CD4-positive, alpha-beta T cell treated with Interleukin-15 for 1 hour (primary cell): ENCODE measurements around the gene CDHR5.

Experiments
- DNase-seq: peaks from one replicate; pipeline ENCODE4 v3.0.0-alpha.2; 2020

Gene CDHR5

DNA sequence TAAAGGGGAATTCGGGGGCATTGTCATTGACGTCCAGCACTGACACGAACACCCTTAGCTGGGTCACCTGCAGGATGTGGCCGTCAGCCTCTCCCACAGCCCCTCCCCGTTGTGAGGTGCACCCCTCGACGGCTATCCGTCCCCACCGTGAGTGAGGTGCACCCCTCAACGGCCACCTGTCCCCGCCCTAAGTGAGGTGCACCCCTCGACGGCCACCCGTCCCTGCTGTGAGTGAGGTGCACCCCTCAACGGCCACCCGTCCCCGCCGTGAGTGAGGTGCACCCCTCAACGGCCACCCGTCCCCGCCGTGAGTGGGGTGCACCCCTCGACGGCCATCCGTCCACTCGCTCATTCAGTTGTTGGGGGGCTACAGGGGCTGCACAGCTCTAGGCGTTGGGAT, 2.9 kb downstream of the CDHR5 start:
- DNase-seq, result no peak

DNA sequence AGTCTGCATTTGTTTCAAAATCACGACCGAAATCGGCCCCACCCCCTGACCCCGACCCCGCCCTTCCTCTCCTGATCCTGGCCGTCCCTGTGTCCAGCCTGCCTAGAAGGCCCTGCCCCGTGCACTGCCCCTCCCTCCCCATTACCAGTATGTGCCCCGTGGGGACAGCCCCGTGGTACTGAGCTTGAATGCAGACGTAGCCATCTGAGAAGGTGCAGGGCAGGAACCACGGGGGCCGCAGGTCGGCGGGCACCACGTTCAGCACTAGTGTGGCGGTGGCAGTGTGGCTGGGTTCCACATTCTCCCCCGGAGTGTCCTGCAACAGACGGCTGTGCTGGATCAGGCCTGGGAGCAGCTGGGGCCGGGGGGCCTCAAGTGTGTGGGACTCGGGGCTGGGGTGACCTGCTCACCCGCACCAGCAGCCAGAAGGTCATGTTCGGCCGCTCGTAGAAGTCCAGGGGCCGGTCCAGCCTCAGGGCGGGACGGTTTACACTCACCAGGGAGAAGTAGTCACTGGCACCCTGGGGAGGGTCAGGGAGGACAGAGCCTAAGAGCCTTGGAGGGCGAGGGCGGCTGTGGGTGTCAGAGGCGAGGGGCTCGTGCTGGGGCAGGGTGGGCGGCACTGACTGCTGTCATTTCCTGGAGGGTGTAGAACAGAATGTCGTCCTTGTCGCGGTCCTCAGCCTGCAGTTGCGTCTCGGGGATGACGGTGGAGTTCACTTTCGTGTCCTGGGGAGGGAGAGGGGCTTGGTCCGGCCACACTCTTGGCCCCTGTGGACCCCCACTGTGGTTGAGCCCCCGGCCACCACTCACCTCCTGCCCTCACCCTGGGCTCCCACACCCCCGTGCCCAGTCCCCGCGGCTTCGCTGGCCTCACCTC, 3.6 kb downstream of the CDHR5 start:
- no peak for DNase-seq

DNA sequence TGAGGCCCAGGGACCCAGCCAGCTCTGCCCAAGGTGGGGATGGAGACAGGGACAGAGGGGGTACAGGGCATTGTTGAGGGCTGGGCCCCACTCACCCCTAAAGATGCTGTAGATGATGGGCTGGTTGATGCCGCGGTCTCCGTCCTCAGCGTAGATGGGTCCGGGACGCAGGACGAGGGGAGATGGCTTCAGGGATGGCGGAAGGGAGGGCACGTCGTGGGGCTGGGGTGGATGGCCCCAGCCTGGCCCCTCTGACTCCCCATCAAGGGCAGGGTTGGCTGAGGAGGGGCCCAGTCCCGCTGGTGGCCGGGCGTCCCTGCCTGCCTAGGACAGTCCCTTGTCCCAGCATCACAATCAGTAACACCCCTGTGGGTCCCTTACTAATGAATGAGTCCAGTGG, 4.6 kb downstream of the CDHR5 start:
- no peak for DNase-seq

DNA sequence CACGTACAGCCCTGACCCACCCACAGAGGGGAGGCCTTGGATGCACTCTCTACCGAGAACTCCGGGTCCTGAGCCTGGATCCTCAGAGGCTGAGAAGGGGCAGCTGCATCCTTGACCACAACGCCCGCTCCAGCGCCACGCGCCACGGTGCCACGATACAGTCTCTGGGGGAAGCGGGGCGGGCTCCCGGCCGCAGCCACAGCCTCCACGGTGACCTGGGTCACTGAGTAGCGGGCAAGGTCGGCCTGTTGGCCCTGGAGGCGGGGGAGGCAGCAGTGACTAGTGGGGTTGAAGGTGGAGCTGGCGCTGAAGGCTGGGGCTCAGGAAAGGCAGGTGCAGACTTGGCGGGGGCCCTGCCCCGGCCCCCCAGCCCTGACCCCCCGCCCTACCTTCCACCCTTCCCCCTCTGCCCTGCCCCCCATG, 5.1 kb downstream of the CDHR5 start:
- DNase-seq, result no peak

DNA sequence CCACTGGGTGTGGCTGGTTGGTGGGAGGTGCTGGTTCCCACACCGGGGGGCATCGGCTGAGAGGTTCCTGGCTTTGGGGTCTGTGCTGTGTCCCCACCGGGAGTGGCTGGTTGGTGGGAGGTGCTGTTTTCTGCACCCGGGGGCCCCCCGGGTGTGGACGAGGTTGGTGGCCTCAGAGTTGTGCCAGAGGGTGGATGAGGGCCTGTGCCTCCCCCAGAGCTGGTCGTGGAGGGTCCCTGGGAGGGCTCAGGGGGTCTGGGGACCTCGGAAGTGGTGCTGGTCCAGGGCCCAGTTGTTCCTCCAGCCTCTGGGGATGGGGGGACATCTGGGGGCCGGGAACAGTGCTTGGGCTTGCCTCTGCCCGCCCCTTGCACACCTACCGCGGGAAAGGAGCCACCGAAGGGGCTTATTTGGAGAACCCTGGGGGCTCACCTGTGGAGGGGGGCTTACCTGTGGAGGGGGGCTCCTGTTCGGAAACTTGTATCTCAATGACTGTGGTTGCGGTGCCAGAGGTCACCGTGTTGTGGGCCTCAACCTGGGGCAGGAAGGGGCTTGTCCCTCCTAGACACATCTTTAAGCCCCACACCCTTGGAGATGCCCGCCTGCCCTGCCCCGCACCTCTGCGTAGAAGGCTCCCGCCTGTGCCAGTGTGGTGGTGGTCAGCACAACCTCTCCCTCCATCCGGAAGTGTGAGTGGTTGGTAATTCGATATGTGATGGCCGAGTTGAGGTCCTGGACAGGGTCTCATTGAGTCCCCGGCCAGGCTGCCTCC, 5.7 kb downstream of the CDHR5 start:
- no peak for DNase-seq

DNA sequence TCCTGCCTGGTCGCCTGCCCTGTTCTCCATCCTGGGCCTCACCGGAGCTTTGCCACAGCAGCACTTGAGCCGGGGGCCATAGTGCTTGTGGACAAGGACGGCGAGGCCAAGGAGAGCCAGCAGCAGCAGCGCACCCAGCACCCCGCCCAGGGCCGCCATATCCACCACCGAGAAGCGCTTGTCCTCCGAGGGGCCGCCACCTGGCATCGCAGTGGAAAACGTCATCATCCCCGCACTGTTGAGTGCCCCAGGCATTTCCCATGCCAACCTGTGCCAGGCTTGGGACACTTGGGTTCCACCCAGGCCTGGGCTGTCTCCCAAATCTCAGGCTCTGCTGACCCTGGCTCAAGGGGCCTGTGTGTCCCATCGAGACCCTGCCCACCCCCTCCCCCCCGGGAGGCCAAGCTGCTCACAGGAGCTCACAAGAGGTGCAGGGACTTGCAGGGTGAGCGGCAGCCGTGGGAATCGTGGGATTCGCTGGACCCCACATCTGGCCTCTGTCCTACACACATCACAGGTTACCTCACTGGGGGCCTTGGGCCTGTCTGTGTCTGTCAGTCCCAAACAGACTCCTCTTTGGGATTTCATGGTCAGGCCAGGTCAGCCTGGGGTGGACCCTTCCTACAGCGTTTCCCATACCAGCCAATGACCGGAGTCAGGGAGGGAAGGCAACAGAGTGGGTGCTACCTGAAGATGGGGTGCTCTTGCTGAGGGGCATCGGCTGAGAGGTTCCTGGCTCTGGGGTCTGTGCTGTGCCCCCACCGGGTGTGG, 6.7 kb downstream of the CDHR5 start:
- DNase-seq, result no peak

DNA sequence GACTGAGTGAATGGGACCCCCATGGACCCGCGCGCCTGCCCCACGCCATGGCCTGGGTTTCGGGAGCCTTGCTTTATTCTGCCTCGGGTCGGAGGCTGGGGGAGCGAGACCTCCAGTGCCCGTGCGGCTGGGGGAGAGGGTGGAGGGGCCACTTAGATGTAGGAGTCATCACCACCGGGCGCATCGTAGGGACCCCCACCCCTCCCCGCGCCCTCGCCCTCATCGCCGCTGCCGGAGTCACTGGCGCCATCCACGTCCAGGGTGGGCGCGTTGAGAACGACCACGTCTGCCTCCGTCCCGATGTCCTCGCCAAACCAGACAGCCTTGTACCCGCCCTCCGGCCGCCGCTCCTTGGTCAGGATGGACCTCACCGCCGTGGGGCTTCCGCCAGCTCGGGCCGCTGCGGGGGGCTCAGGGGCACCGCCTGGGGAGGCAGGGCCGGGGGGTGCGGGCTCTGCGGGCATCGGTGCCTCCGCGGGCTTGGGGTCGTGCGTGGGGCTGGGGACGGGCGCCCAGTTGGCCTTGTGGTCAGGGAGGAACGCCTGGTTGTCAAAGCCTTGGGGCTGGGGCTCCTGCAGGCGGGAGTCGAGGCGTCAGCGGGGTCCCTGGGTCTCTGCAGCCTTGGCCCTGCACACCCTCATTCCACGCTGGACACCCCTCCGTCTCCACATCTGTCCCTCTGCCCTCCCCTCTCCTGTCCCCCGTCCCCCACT, 7.4 kb downstream of the CDHR5 start:
- DNase-seq, result no peak

DNA sequence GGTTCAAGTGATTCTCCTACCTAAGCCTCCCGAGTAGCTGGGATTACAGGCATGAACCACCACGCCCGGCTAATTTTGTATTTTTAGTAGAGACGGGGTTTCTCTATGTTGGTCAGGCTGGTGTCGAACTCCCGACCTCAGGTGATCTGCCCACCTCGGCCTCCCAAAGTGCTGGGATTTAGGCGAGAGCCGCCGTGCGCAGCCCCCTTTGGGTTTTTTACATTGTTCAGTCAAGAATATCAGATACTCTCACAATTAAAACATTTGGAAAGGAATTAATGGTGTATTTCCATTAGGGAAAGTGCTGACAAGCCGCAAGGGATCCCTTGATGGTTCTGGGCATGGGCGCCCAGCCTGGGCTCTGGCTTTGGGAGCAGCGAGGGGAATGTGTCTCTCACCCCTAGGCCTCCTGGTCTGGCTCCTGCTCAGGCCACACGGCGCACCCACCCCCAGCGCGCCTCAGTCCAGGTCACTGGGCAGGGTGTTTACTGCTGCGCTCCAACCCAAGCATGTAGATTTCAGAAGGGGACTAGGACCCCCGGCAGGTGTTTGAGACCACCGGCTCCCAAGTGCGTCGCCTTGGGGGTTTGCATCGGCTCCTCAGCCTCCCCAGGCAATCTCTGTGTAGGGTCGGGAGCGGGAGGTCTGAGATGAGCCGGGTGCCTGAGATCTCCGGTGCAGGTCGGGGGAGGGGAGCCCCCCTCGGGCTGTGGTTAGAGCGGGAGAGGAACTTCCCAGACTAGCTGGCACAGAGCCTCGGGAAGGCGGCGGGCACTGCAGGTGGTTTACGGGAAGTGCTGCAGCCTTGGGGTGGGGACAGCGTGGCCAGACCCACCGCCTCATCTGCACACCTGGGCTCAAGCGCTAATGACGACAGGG, 8.2 kb downstream of the CDHR5 start:
- DNase-seq, result no peak

DNA sequence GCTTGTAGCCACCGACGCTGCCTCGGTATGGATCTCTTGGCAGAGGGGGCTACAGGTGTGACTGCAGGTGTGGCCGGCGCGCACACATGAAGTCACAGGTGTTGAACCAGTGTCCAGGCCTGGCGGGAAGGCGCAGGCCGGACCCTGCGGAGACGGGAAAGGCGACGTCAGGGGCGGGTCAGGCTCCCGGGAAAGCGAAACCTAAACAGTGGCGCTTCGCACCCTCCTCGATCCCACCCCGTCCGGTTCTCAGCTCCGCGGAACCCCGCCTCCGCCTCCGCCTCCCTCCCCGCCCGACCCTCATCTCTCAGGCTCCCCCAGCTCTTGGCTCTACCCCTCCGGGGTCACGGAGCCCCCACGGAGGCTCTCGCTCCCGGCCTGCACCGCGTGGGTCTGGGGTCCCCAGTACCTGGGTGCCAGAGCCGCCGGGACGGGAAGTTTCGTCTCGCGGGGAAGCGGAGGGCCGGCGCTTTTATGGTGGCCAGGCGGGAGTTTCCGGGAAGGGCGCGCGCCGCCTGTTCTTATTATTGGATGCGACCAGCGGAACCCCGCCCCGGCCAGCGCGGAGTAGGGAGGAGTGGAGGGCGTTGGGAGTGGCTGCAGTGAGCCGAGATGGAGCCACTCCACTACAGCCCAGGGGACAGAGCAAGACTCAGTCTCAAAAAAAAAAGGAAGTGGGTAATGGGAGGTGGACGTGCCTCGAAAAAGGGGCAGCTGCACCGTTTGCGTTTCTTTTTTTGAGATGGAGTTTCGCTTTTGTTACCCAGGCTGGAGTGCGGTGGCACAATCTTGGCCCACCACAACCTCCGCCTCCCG, 9.0 kb downstream of the CDHR5 start, which contains the start of gene IRF7:
IRF7 (minus strand) TSS at position 447 of the 816 bp plus-strand sequence. CDS start 586 bp downstream, outside the sequence.
- DNase-seq, result peak; percentile 92

DNA sequence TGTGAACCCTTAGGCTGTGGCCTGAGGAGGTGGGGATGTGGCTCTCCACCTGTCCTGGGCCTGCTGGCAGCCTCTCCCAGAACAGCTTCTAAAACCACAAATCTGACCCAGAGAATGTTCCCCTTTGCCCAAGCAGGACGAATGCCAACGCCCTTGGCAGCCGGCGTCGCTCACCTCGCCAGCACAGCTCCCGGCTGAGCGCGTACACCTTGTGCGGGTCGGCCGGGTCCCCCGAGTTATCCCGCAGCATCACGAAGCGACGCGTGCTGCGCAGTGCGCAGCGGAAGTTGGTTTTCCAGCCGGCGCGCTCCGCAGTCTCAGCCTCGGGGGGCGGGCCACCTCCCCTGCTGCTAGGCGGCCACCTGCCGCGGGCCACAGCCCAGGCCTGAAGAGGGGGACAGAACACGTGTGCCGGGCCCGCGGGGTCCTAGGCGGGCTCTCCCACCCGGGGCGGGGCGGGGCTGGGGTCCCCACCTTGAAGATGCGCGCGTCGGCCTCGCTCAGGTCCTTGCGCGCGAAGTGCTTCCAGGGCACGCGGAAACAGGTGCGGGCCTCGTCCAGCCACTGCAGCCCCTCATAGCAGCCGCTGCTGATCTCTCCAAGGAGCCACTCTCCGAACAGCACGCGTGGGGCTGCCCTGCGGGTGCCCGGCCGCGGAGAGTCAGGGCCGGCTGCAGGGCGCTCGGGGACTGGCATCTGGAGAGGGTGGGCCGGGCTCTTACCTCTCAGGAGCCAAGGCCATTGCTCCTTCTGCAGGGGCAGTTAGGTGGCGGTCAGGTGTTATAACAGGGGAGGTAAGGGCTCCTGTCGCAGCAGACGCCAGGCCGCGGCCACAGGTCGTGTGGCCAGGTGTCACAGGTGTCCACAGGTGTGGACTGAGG, 9.9 kb downstream of the CDHR5 start:
- DNase-seq, result no peak

DNA sequence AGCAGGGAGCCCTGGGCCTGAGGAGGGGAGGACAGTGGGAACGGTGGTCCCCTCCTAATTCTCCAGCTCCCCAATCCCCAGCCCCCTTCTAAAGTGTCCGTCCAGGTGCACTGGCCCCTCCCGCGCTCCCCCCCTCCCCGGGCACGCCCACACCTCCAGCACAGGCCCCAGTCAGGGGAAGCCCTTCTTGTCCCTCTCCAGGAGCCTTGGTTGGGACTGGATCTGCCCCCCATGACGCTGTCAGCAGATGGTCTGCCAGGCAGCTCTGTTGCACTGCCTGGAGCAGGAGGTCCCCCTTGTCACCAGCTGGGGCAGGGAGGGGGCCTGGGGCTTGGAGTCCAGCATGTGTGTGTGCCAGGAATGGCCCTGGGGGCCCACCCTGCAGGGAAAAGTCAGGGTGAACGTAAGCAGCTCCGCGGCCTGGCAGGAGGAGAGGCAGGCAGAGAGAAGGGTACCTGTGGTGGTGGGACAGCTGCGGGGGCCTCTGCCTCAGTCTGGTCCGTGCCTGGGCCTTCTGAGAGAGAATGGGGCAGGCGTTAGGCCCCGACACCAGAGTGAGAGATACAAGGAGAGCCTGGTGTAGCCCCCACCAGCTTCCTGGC, 10.6 kb downstream of the CDHR5 start:
- no peak for DNase-seq

DNA sequence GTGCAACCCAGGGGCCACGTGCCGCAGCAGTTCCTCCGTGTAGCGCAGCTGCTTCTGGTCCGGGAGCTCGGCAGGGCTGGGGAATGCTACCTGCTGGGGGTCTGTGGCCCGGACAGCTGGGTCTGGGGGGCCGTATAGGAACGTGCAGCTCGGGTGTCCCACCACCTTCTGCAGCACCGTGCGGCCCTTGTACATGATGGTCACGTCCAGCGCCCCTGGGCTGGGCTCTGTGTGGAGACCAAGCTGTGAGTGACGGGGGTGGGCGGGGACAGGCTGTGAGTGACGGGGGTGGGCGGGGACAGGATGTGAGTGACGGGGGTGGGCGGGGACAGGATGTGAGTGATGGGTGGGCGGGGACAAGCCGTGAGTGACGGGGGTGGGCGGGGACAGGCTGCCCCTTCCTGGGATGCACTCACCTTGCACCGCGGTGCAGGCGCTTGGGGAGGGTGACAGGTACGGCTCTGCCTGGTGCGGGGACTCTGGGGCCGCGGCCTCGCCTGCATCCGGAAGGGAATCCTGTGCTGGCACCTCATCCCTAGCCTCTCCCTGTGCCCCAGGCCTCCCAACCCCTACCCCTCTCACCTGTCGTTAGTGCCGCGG, 11.3 kb downstream of the CDHR5 start:
- DNase-seq, result peak; percentile 87

DNA sequence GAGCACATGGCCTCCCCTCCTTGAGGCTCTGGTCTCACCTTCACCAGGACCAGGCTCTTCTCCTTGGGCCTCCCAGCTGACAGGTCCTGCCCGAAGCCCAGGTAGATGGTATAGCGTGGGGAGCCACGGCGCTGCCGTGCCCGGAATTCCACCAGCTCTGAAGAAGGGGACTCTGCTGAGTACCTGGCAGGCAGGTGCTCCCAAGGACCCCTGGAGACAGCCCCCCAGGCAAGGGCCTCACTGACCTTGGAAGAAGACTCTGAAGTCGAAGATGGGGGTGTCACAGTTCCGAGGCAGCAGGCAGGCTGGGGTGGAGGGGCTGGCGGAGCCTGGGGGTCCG, 11.8 kb downstream of the CDHR5 start:
- DNase-seq, result no peak

DNA sequence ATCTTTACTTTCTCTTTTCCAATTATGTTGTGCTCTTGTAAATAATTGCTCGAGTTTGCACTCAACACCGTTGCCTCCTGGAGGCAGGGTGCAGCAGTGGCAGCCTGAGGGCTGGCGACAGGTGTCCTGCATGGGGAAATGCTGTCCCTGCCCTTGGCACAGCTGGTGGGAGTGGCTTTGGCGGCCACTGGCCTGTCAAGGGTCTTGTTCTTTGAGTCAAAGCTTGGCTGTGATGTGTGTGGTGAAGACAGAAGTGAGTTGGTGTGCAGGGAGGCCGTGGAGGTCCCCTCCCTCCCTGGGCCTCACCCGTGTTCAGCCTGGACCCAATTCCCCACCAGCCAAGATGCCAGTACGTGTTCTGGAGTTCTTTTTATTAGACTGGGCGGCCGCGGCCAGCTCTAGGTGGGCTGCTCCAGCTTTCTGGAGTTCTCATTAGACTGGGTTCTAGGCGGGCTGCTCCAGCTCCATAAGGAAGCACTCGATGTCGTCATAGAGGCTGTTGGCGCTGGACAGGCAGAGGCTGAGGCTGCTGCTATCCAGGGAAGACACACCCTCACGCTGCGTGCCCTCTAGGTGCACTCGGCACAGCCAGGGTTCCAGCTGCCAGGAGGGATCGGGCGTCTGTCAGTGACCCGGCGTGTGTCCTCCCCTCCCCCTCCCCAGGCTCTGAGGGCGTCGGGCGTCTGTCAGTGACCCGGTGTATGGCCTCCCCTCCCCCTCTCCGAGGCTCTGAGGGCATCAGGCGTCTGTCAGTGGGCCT, 12.4 kb downstream of the CDHR5 start:
- DNase-seq, result peak; percentile 20

DNA sequence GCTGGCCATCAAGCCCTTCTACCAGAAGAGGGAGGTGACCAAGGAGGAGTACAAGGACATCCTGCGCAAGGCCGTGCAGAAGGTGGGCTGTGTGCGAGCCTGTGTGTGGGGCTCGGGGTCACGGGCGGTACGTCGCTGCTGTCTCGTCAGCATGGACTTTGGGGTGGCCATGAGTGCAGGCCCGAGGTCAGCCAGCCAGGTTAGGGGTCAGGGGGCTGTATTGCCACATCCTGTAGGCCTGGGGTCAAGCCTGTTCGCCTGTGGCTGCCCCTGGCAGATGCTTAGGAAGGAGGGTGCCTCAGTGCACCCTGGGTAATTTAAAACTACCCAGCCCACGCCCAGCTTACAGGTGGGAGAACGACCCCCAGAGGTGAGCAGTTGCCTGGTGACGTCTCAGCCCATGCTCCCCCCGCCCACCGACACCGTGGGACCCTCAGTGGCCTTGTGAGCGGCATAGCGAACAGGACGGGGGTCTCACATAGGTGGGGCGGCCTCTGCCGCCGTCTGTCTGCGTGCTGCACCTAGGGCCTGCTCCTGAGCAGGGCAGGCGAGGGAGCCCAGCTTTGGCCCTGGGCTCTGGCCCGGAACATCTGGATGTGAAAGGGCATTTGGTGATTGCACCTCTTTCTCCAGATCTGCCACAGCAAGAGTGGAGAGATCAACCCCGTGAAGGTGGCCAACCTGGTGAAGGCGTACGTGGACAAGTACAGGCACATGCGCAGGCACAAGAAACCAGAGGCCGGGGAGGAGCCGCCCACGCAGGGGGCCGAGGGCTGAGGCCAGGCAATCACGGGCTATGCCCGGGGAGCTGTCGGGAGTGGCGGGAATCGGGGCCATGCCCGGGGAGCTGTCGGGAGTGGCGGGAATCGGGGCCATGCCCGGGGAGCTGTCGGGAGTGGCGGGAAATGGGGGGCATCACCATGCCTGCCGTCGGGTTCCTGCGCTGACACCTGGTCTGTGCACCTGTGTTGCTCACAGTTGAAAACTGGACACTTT, 13.5 kb downstream of the CDHR5 start:
- no peak for DNase-seq

DNA sequence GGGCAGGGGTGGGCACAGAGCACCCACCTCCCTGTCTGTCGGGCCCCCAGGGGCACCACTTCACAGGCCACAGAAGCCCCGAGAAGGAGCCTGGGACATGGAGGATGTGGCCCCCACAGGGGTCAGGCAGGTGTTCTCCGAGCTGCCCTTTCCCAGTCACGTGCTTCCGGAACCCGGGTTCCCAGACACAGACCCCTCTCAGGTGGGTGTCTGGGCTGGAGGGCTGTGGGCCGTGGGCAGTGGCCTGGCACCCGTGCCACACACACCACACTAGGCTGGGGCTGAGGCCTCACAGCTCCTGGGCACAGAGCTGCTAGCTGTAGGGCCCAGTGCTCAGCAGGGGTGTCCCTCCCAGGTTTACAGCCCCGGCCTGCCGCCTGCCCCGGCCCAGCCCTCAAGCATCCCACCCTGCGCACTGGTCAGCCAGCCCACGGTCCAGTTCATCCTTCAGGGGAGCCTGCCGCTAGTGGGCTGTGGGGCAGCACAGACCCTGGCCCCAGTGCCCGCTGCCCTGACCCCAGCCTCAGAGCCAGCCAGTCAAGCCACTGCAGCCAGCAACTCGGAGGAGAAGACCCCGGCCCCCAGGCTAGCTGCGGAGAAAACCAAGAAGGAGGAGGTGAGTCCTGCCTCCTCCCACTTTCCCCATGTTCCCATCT, 14.5 kb downstream of the CDHR5 start:
- no peak for DNase-seq
